Hematopoietic multipotent progenitor cell treated with erythropoietin and hydrocortisone succinate and interleukin-3 and kit ligand, for 15 days (in vitro differentiated cells): ENCODE measurements around the gene VAV3.
"Not testable (repeated sequence)": the region's sequence is repeated elsewhere in the genome, so short reads cannot be mapped to it uniquely, and the experiment has no call there.

Experiments
- DNase-seq: peaks from one replicate; pipeline ENCODE4 v3.0.0-alpha.2; 2015; ENCODE audit warnings: low spot score

The VAV3 gene

GRCh38 chr1:107965110-107965991, at the start of gene VAV3:
TSS of gene VAV3 (minus strand) at chr1:107965180. CDS start at chr1:107964869, 311 bp downstream.
- DNase-seq = peak; percentile 44

GRCh38 chr1:108012553-108012952, 47.6 kb upstream of the VAV3 start:
- no peak for DNase-seq

GRCh38 chr1:108011295-108011694, 46.3 kb upstream of the VAV3 start:
- no peak for DNase-seq

- DNase-seq = no peak
Measured at GRCh38 chr1:108010581-108010980, 45.6 kb upstream of the VAV3 start.

GRCh38 chr1:108009603-108010195, 44.7 kb upstream of the VAV3 start:
- no peak for DNase-seq

- DNase-seq = no peak
Measured at GRCh38 chr1:108007531-108007930, 42.6 kb upstream of the VAV3 start.

- no peak for DNase-seq
Measured at GRCh38 chr1:108007070-108007469, 42.1 kb upstream of the VAV3 start.

- DNase-seq = not testable (repeated sequence)
Measured at GRCh38 chr1:108004919-108005318, 39.9 kb upstream of the VAV3 start.

- DNase-seq = no peak
Measured at GRCh38 chr1:108000620-108001111, 35.7 kb upstream of the VAV3 start.

GRCh38 chr1:108000184-108000583, 35.2 kb upstream of the VAV3 start:
- no peak for DNase-seq

- no peak for DNase-seq
Measured at GRCh38 chr1:107997866-107998265, 32.9 kb upstream of the VAV3 start.

- DNase-seq = no peak
Measured at GRCh38 chr1:107993920-107994319, 28.9 kb upstream of the VAV3 start.

- DNase-seq = no peak
Measured at GRCh38 chr1:107992347-107992746, 27.4 kb upstream of the VAV3 start.

GRCh38 chr1:107991371-107992066, 26.5 kb upstream of the VAV3 start:
- DNase-seq = no peak

- DNase-seq = no peak
Measured at GRCh38 chr1:107990606-107991005, 25.6 kb upstream of the VAV3 start.

- DNase-seq = no peak
Measured at GRCh38 chr1:107981277-107981676, 16.3 kb upstream of the VAV3 start.

- DNase-seq = no peak
Measured at GRCh38 chr1:107979926-107980325, 14.9 kb upstream of the VAV3 start.

GRCh38 chr1:107979088-107979487, 14.1 kb upstream of the VAV3 start:
- DNase-seq = no peak

GRCh38 chr1:107976836-107977235, 11.9 kb upstream of the VAV3 start:
- DNase-seq = no peak

- no peak for DNase-seq
Measured at GRCh38 chr1:107976431-107976830, 11.5 kb upstream of the VAV3 start.

- no peak for DNase-seq
Measured at GRCh38 chr1:107975851-107976250, 10.9 kb upstream of the VAV3 start.

- no peak for DNase-seq
Measured at GRCh38 chr1:107974090-107974489, 9.1 kb upstream of the VAV3 start.
